ENCODE results near the gene POLN.
"Not testable (repeated sequence)": the region's sequence is repeated elsewhere in the genome, so short reads cannot be mapped to it uniquely, and the experiment has no call there.

The POLN gene

DNA sequence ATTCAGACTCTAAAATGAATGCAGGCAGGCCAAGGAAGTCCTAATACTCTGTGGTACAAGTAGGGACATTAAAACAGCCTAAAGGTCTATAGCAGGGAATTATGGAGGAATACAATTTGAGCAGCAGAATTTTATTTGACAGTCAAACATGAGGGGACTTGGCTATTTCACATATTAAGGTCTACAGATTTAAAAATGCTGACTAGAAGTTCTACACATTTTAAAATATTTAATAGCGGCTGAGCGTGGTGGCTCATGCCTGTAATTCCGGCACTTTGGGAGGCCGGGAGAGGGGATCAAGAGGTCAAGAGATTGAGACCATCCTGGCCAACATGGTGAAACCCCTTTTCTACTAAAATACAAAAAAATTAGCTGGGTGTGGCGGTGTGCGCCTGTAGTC lies 10.8 kb downstream of the POLN start:
- no peak overlapping the region for H3K4me3 ChIP-seq (ENCODE audit: low read depth, low read length)
- TF ChIP-seq CTCF (IDR thresholded peaks at IDR 0.05; ENCODE audit: low read depth, low read length), result no peak
- no peak for DNase-seq (ENCODE audit: low read depth, low spot score)
- in situ Hi-C loops (cut with HindIII; ENCODE audit: low sequenced_read_pairs), result no loop called here

DNA sequence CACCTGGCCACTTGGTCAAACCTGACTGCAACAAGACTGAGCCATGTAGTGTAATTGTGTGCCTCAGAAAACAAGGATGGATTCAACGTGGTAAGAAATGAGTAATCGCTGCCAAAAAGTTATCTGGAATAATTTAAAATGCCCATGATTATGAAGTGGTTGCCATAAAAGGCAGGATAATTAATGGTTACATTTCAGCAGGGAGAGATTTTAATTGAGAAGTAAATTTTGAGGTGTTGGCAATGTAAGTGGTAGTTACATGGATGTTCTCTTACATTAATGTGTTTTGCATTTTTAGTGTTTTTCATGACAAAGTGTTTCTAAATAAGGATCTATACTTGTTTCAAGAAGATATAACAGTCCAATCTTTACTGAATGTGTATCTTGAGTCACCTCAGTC lies 15.7 kb downstream of the POLN start:
- no peak overlapping the region for H3K4me3 ChIP-seq (ENCODE audit: low read depth, low read length)
- no peak for TF ChIP-seq CTCF (IDR thresholded peaks at IDR 0.05; ENCODE audit: low read depth, low read length)
- in situ Hi-C loops (cut with HindIII; ENCODE audit: low sequenced_read_pairs), result no loop called here
- no peak for DNase-seq (ENCODE audit: low read depth, low spot score)

DNA sequence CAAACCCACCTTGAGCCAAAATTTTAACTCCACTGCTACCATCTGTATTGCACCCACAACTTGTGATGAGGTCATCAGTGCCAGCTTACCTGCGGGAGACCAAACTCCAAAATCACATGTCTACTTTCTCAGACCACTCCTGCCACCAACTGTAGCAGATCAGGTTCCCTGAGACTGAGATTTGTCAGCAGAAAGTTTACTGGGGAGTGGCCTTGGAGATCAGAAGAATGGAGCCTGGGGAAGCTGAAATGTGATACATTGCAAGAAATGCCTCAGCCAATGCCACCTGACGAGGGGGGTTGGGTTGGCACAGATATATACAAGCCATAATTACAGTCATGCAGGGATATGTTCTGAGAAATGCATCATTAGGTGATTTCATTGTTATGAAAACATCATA lies 19.1 kb downstream of the POLN start:
- H3K4me3 ChIP-seq (ENCODE audit: low read depth, low read length), result no peak overlapping the region
- TF ChIP-seq CTCF (IDR thresholded peaks at IDR 0.05; ENCODE audit: low read depth, low read length), result no peak
- DNase-seq (ENCODE audit: low read depth, low spot score), result no peak
- in situ Hi-C loops (cut with HindIII; ENCODE audit: low sequenced_read_pairs), result no loop called here

DNA sequence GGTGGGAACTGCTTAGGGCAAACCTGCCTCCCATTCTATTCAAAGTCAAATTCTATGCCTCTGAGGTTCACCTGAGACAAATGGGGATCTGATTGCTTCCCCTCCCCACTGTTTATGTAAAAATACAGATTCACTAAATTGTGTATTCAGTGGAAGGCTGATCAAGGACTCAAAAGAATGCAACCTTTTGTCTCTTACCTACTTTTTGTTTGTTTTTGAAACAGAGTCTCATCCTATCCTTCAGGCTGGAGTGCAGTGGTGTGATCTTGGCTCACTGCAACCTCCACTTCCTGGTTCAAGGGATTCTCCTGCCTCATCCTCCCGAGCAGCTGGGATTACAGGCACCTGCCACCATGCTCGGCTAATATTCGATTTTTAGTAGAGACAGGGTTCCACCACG lies 20.5 kb downstream of the POLN start:
- H3K4me3 ChIP-seq (ENCODE audit: low read depth, low read length); DNase-seq (ENCODE audit: low read depth, low spot score); in situ Hi-C loops (cut with HindIII; ENCODE audit: low sequenced_read_pairs): not testable (repeated sequence)

- peak; percentile 95 for TF ChIP-seq CTCF (IDR thresholded peaks at IDR 0.05; ENCODE audit: low read depth, low read length)
- peak; percentile 67 for DNase-seq (ENCODE audit: low read depth, low spot score)
- in situ Hi-C loops (cut with HindIII; ENCODE audit: low sequenced_read_pairs), result no loop called here
- no peak overlapping the region for H3K4me3 ChIP-seq (ENCODE audit: low read depth, low read length)
Measured at GRCh38 chr4:2220016-2220630, 21.8 kb downstream of the POLN start.

- in situ Hi-C loops (cut with HindIII; ENCODE audit: low sequenced_read_pairs), result no loop called here
- no peak for TF ChIP-seq CTCF (IDR thresholded peaks at IDR 0.05; ENCODE audit: low read depth, low read length)
Measured at GRCh38 chr4:2219233-2219760, 22.6 kb downstream of the POLN start.

DNA sequence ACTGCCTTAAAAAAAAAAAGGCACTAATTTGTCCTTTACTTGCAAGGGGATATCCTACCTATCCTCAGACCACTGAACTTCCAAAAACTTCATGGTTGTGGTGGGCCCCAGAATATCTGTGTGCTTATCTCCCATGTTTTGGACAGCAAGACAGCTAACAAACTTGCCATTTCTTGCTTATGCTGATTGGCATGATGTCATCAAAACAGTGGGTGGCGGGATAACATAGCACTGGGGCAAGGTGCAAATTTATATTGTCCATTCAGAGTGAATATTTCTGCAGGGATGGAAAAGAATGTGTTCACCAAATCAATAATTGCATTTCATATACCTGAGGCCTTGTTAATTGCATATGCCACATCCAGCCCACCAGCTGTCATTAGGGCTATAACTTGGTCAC lies 23.5 kb downstream of the POLN start:
- DNase-seq (ENCODE audit: low read depth, low spot score), result no peak

More at GRCh38 chr4:2219233-2219760, 22.6 kb downstream of the POLN start:
- H3K4me3 ChIP-seq (ENCODE audit: low read depth, low read length), result no peak overlapping the region
- no peak for DNase-seq (ENCODE audit: low read depth, low spot score)

More for the DNA sequence above, 23.5 kb downstream of the POLN start:
- in situ Hi-C loops (cut with HindIII; ENCODE audit: low sequenced_read_pairs), result no loop called here
- TF ChIP-seq CTCF (IDR thresholded peaks at IDR 0.05; ENCODE audit: low read depth, low read length), result no peak
- no peak overlapping the region for H3K4me3 ChIP-seq (ENCODE audit: low read depth, low read length)

Measured in astrocyte of the spinal cord (primary cell).